ENCODE data around the gene PLXDC2.

PLXDC2 gene

DNA sequence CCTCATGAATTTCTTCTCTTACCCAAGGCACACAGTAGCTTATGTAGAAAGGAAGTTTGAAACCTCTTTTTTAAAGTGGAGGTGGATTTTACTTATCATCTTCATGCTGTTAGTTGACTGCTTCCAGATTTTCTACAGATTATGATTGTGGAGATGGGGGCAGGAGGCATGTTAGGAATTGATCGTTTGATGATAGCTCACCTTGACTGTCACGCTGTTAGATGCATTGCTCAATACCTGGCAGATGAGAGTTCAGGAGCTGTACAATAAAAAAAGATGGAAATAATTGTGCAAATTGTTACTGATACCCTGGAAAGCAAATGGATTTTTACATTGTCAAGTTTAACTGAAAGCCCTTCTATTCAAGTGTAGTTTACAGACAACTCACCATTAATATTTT, 340.3 kb downstream of the PLXDC2 start:
- POLR2A ChIA-PET, result no interaction called here
- no peak for TF ChIP-seq L3MBTL2 (conservative IDR thresholded peaks at IDR 0.05)
- no peak for TF ChIP-seq TARDBP (IDR thresholded peaks at IDR 0.05)
- no peak for TF ChIP-seq NFRKB (IDR thresholded peaks at IDR 0.05)
- no peak for TF ChIP-seq CTBP1 (IDR thresholded peaks at IDR 0.05; ENCODE audit: borderline replicate concordance)
- no peak for TF ChIP-seq SUZ12 (IDR thresholded peaks at IDR 0.05)
- TF ChIP-seq FOXA1 (IDR thresholded peaks at IDR 0.05), result no peak
- TF ChIP-seq HDGF (IDR thresholded peaks at IDR 0.05; ENCODE audit: borderline replicate concordance), result no peak
- TF ChIP-seq ZNF384 (IDR thresholded peaks at IDR 0.05), result no peak
- TF ChIP-seq LEF1 (IDR thresholded peaks at IDR 0.05; ENCODE audit: borderline replicate concordance), result no peak
- TF ChIP-seq, protein P1, sequence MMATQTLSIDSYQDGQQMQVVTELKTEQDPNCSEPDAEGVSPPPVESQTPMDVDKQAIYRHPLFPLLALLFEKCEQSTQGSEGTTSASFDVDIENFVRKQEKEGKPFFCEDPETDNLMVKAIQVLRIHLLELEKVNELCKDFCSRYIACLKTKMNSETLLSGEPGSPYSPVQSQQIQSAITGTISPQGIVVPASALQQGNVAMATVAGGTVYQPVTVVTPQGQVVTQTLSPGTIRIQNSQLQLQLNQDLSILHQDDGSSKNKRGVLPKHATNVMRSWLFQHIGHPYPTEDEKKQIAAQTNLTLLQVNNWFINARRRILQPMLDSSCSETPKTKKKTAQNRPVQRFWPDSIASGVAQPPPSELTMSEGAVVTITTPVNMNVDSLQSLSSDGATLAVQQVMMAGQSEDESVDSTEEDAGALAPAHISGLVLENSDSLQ (IDR thresholded peaks at IDR 0.05), result no peak
- TF ChIP-seq BHLHE40 (IDR thresholded peaks at IDR 0.05; ENCODE audit: borderline replicate concordance), result no peak
- no peak for TF ChIP-seq FOXK2 (IDR thresholded peaks at IDR 0.05)
- TF ChIP-seq ARNT (IDR thresholded peaks at IDR 0.05), result no peak
- TF ChIP-seq FOXM1 (IDR thresholded peaks at IDR 0.05; ENCODE audit: borderline replicate concordance), result no peak
- TF ChIP-seq SP1 (IDR thresholded peaks at IDR 0.05), result no peak
- no peak for TF ChIP-seq ELF4 (IDR thresholded peaks at IDR 0.05)
- CTCF ChIA-PET, result interaction anchor here (0.5 kb wide), 1 partner anchor 52 kb away, joined by 3 read pairs; no protein-coding TSS in a partner anchor
- no peak for DNase-seq (ENCODE audit: extremely low spot score)

DNA sequence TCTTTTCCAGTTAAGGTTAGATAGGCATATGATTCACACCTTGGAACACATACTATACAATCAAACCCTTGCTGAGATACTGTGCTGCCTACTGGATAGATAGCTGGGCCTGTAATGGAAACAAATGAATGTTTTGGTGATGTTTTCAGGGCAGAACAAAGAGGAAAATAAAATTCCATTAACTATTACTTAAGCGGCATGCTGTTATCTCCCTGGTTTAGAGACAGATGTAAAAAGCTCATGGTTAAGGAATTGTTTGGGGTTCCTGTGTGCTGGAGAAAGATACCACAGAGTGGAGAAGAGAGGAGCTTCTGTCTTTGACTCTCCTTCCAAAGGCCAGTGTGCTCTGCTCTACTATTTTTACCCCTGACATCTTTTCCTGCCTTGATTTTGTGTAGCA, 341.1 kb downstream of the PLXDC2 start:
- DNase-seq (ENCODE audit: extremely low spot score), result no peak
- ChIA-PET CTCF (no interaction called here), POLR2A (no interaction called here)
- no peak for TF ChIP-seq TARDBP (IDR thresholded peaks at IDR 0.05)
- TF ChIP-seq ELF4 (IDR thresholded peaks at IDR 0.05), result no peak
- TF ChIP-seq FOXK2 (IDR thresholded peaks at IDR 0.05), result no peak
- no peak for TF ChIP-seq BHLHE40 (IDR thresholded peaks at IDR 0.05; ENCODE audit: borderline replicate concordance)
- no peak for TF ChIP-seq FOXA1 (IDR thresholded peaks at IDR 0.05)
- TF ChIP-seq ARNT (IDR thresholded peaks at IDR 0.05), result no peak
- no peak for TF ChIP-seq NFRKB (IDR thresholded peaks at IDR 0.05)
- TF ChIP-seq LEF1 (IDR thresholded peaks at IDR 0.05; ENCODE audit: borderline replicate concordance), result no peak
- no peak for TF ChIP-seq SUZ12 (IDR thresholded peaks at IDR 0.05)
- TF ChIP-seq ZNF384 (IDR thresholded peaks at IDR 0.05), result no peak
- no peak for TF ChIP-seq HDGF (IDR thresholded peaks at IDR 0.05; ENCODE audit: borderline replicate concordance)
- TF ChIP-seq L3MBTL2 (conservative IDR thresholded peaks at IDR 0.05), result no peak
- TF ChIP-seq FOXM1 (IDR thresholded peaks at IDR 0.05; ENCODE audit: borderline replicate concordance), result no peak
- no peak for TF ChIP-seq SP1 (IDR thresholded peaks at IDR 0.05)
- no peak for TF ChIP-seq CTBP1 (IDR thresholded peaks at IDR 0.05; ENCODE audit: borderline replicate concordance)
- TF ChIP-seq, protein P1 (IDR thresholded peaks at IDR 0.05), result no peak

DNA sequence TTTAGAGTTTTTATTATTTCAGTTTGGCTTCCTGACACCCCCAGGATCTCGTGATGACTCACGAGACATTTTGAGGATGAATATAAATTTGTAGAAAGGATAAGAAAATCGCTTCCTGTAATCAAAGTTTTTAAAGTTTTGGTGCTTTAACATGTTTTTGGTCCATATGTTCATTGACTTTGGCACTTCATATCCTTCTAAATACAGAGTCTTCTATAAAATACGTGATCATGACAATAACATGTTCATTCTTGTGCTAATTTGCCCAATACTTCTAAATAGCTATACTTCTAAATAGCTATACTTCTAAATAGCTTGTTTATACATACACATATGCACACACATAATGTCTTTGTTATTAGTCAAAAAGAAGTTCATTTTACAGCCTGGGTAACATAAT, 341.9 kb downstream of the PLXDC2 start:
- DNase-seq (ENCODE audit: extremely low spot score), result no peak
- no peak for TF ChIP-seq ZNF384 (IDR thresholded peaks at IDR 0.05)
- CTCF ChIA-PET, result no interaction called here
- POLR2A ChIA-PET, result no interaction called here

DNA sequence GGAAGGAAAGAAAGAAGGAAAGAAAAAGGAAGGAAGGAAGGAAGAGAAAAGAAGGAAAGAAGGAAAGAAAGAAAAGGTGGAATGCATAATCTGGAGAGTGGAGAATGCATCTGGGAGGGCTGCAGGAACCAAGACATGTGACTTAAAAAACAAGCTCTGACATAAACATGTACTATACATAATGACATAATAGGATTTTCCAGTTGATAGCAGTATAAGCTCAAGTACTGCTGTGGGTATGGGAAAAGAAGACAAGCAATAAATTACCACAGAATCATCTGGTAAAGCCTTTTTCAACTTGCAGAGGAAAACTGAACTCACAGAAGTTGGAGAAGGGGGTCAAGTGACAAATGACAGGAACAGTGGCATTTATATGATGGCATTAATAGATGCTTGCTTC, 345.9 kb downstream of the PLXDC2 start:
- TF ChIP-seq FOXK2 (IDR thresholded peaks at IDR 0.05), result no peak
- no peak for TF ChIP-seq TARDBP (IDR thresholded peaks at IDR 0.05)
- no peak for TF ChIP-seq ZNF384 (IDR thresholded peaks at IDR 0.05)
- TF ChIP-seq ARNT (IDR thresholded peaks at IDR 0.05), result no peak
- TF ChIP-seq SP1 (IDR thresholded peaks at IDR 0.05), result no peak
- no peak for TF ChIP-seq LEF1 (IDR thresholded peaks at IDR 0.05; ENCODE audit: borderline replicate concordance)
- TF ChIP-seq BHLHE40 (IDR thresholded peaks at IDR 0.05; ENCODE audit: borderline replicate concordance), result no peak
- no peak for TF ChIP-seq ELF4 (IDR thresholded peaks at IDR 0.05)
- TF ChIP-seq HDGF (IDR thresholded peaks at IDR 0.05; ENCODE audit: borderline replicate concordance), result no peak
- no peak for TF ChIP-seq NFRKB (IDR thresholded peaks at IDR 0.05)
- TF ChIP-seq L3MBTL2 (conservative IDR thresholded peaks at IDR 0.05), result no peak
- DNase-seq (ENCODE audit: extremely low spot score), result no peak
- ChIA-PET POLR2A (no interaction called here), CTCF (interaction anchor here (0.7 kb wide), 1 partner anchor 1799 kb away, joined by 3 read pairs; no protein-coding TSS in a partner anchor)

DNA sequence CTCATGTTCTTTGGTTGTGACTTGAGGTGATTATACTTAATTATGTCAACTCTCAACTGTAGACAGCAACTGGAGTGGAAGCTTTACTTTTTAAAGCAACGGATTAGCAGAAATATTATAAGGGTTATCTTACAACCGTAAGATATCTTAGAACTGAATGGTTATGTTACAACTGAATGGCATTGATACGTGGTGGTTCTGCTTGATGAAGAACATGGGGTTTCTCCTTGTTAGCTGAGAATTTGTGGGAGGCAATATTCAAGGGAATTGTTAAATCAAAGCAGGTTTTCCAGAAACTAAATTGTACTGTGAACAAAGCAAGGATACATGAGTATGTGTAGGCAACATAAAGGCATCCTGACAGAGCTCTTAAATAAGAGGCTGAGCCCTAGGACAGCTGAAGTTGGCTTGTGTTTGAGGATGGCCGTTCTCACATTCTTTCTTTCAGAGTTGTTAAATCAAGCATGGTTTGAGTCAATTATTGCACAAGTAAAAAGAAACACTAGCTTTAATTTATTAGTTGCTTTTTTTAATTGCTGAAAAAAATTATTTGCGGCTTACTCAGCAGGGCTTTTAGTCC, 350.0 kb downstream of the PLXDC2 start:
- POLR2A ChIA-PET, result no interaction called here

DNA sequence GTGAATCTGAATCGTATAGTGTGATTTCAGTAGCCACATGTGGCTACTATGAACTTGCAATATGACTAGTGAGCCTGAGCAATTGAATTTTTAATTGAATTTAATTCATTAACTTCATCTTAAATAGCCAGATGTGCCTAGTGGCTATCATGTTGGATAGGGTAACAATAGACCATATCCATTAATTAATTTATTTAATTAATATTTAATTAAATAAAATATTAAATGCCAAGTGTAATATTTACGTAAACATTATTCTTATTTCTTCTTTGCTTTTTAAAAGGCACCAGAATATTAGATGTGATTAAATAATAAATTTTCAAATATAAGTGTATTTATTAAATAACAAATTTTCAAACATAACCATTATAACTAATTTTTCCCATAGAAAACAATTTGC, 354.4 kb downstream of the PLXDC2 start:
- TF ChIP-seq FOXK2 (IDR thresholded peaks at IDR 0.05) (no peak), HDGF (IDR thresholded peaks at IDR 0.05; ENCODE audit: borderline replicate concordance) (no peak), TARDBP (IDR thresholded peaks at IDR 0.05) (no peak), L3MBTL2 (conservative IDR thresholded peaks at IDR 0.05) (no peak), ARNT (IDR thresholded peaks at IDR 0.05) (no peak), ZNF384 (IDR thresholded peaks at IDR 0.05) (no peak), FOXM1 (IDR thresholded peaks at IDR 0.05; ENCODE audit: borderline replicate concordance) (no peak), NFRKB (IDR thresholded peaks at IDR 0.05) (no peak), SUZ12 (IDR thresholded peaks at IDR 0.05) (no peak)
- ChIA-PET CTCF (no interaction called here), POLR2A (no interaction called here)
- no peak for DNase-seq (ENCODE audit: extremely low spot score)

More for the DNA sequence above, 350.0 kb downstream of the PLXDC2 start:
- CTCF ChIA-PET, result no interaction called here
- TF ChIP-seq ZNF384 (IDR thresholded peaks at IDR 0.05) (no peak), FOXK2 (IDR thresholded peaks at IDR 0.05) (no peak), LEF1 (IDR thresholded peaks at IDR 0.05; ENCODE audit: borderline replicate concordance) (no peak)
- DNase-seq (ENCODE audit: extremely low spot score), result no peak

DNA sequence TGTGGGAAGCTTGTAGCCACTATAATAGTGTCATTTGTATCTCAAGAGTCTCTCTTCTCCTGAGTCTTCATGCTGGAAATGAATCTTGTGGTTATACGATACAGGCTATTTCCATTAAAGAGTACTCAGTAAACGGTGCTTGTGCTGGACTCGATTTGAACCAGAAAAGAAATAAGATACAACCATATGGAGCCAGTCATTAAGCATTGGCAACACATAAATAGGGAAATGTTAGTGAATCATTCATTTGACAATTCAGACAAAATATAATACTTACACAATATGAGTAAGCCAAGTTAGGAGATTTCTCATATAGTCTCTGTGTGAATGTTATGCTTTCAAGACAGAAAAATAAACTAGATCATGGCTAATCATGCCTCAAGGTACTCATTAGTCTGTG, 356.8 kb downstream of the PLXDC2 start:
- TF ChIP-seq NFRKB (IDR thresholded peaks at IDR 0.05), result no peak
- no peak for TF ChIP-seq BHLHE40 (IDR thresholded peaks at IDR 0.05; ENCODE audit: borderline replicate concordance)
- no peak for TF ChIP-seq FOXM1 (IDR thresholded peaks at IDR 0.05; ENCODE audit: borderline replicate concordance)
- no peak for TF ChIP-seq ARNT (IDR thresholded peaks at IDR 0.05)
- no peak for TF ChIP-seq TARDBP (IDR thresholded peaks at IDR 0.05)
- no peak for TF ChIP-seq ELF4 (IDR thresholded peaks at IDR 0.05)
- CTCF ChIA-PET, result interaction anchor here (0.6 kb wide), 1 partner anchor 8 kb away, joined by 3 read pairs; no protein-coding TSS in a partner anchor
- POLR2A ChIA-PET, result no interaction called here
- no peak for DNase-seq (ENCODE audit: extremely low spot score)
